H9 (cell line): ENCODE measurements around the gene ADARB2. TPM values are rescaled to one million over a fixed set of nuclear protein-coding genes. Genes with fewer than 3 reads are reported as not detected.

ENCODE experiments used
- DNase-seq: peaks from one replicate; pipeline ENCODE4 v3.0.0-alpha.2; 2017
- H2AFZ ChIP-seq: one replicate; pipeline ENCODE4 v1.6.1; 2013; ENCODE audit warnings: mild to moderate bottlenecking, low read length, control low read depth, moderate library complexity
- H2AK5ac ChIP-seq: 2 replicates; pipeline ENCODE4 v1.6.1; 2013; ENCODE audit warnings: low read length, control low read depth, mixed read lengths; ENCODE audit not compliant: insufficient read length
- H2BK120ac ChIP-seq: one replicate; pipeline ENCODE4 v1.6.1; 2013; ENCODE audit warnings: low read depth, mild to moderate bottlenecking, low read length, control low read depth, inconsistent platforms; ENCODE audit not compliant: poor library complexity, severe bottlenecking
- H2BK12ac ChIP-seq: 2 replicates; pipeline ENCODE4 v1.6.1; 2013; ENCODE audit warnings: low read length, control low read depth, mixed read lengths, low read depth; ENCODE audit not compliant: insufficient read length
- H2BK15ac ChIP-seq: 2 replicates; pipeline ENCODE4 v1.6.1; 2013; ENCODE audit warnings: low read depth, low read length, control low read depth
- H2BK20ac ChIP-seq: one replicate; pipeline ENCODE4 v1.6.1; 2013; ENCODE audit warnings: low read depth, mild to moderate bottlenecking, low read length, control low read depth, inconsistent platforms; ENCODE audit not compliant: poor library complexity, severe bottlenecking
- H2BK5ac ChIP-seq: 2 replicates; pipeline ENCODE4 v1.6.1; 2013; ENCODE audit warnings: low read length, control low read depth, mixed read lengths; ENCODE audit not compliant: insufficient read length
- H3K14ac ChIP-seq: 2 replicates; pipeline ENCODE4 v1.6.1; 2013; ENCODE audit warnings: low read length, control low read depth; ENCODE audit not compliant: insufficient read depth
- H3K18ac ChIP-seq: 2 replicates; pipeline ENCODE4 v1.6.1; 2013; ENCODE audit warnings: low read depth, mild to moderate bottlenecking, mixed read lengths, low read length, control low read depth; ENCODE audit not compliant: insufficient read length
- H3K23ac ChIP-seq: 2 replicates; pipeline ENCODE4 v1.6.1; 2013; ENCODE audit warnings: low read length, control low read depth, mixed read lengths, low read depth; ENCODE audit not compliant: insufficient read length
- H3K23me2 ChIP-seq: 2 replicates; pipeline ENCODE4 v1.6.1; 2013; ENCODE audit warnings: low read depth, mild to moderate bottlenecking, mixed read lengths, low read length, control low read depth; ENCODE audit not compliant: insufficient read length, poor library complexity, severe bottlenecking
- H3K27ac ChIP-seq: 2 replicates; pipeline ENCODE4 v1.5.1; 2013; ENCODE audit warnings: low read length, control low read depth, mixed read lengths, low read depth; ENCODE audit not compliant: insufficient read length
- H3K27me3 ChIP-seq: 2 replicates; pipeline ENCODE4 v1.6.1; 2013; ENCODE audit warnings: low read length, control low read depth, inconsistent platforms; ENCODE audit not compliant: insufficient read depth
- H3K4ac ChIP-seq: 2 replicates; pipeline ENCODE4 v1.6.1; 2013; ENCODE audit warnings: low read depth, mild to moderate bottlenecking, control low read depth, inconsistent platforms, low read length, moderate library complexity
- H3K4me1 ChIP-seq: 2 replicates; pipeline ENCODE4 v1.6.1; 2013; ENCODE audit warnings: low read length, control low read depth, inconsistent platforms; ENCODE audit not compliant: insufficient read depth
- H3K4me2 ChIP-seq: 2 replicates; pipeline ENCODE4 v1.6.1; 2013; ENCODE audit warnings: low read length, control low read depth, mixed read lengths; ENCODE audit not compliant: insufficient read length, insufficient read depth
- H3K56ac ChIP-seq: 2 replicates; pipeline ENCODE4 v1.6.1; 2013; ENCODE audit warnings: low read depth, mild to moderate bottlenecking, mixed read lengths, low read length, control low read depth; ENCODE audit not compliant: insufficient read length
- H3K79me1 ChIP-seq: 2 replicates; pipeline ENCODE4 v1.6.1; 2013; ENCODE audit warnings: low read depth, mild to moderate bottlenecking, moderate library complexity, low read length, control low read depth, inconsistent platforms; ENCODE audit not compliant: insufficient read depth, poor library complexity, severe bottlenecking
- H3K79me2 ChIP-seq: 2 replicates; pipeline ENCODE4 v1.6.1; 2013; ENCODE audit warnings: low read length, control low read depth, inconsistent platforms; ENCODE audit not compliant: insufficient read depth
- H3K9ac ChIP-seq: 2 replicates; pipeline ENCODE4 v1.6.1; 2013; ENCODE audit warnings: low read length, control low read depth, mixed read lengths; ENCODE audit not compliant: insufficient read length; ENCODE audit errors: extremely low read depth
- H3K9me3 ChIP-seq: one replicate; pipeline ENCODE4 v1.6.1; 2013; ENCODE audit warnings: low read depth, low read length, inconsistent platforms; ENCODE audit not compliant: control insufficient read depth
- H3T11ph ChIP-seq: one replicate; pipeline ENCODE4 v1.6.1; 2013; ENCODE audit warnings: mild to moderate bottlenecking, low read length, control low read depth, inconsistent platforms
- H4K20me1 ChIP-seq: one replicate; pipeline ENCODE4 v1.6.1; 2013; ENCODE audit not compliant: control insufficient read depth, insufficient read length, insufficient read depth
- H4K5ac ChIP-seq: 2 replicates; pipeline ENCODE4 v1.6.1; 2013; ENCODE audit warnings: low read depth, mild to moderate bottlenecking, mixed read lengths, low read length, control low read depth; ENCODE audit not compliant: insufficient read length
- H4K8ac ChIP-seq: replicated peaks from 2 replicates; pipeline ENCODE4 v1.6.1; 2013; ENCODE audit warnings: low read length, control low read depth, mixed read lengths, low read depth; ENCODE audit not compliant: insufficient read length
- H4K91ac ChIP-seq: 2 replicates; pipeline ENCODE4 v1.6.1; 2013; ENCODE audit warnings: low read depth, mild to moderate bottlenecking, moderate library complexity, mixed read lengths, low read length, control low read depth; ENCODE audit not compliant: insufficient read length
- H3K27ac Mint-ChIP-seq, 3 experiments: 2 replicates in 2 of 3; 3 replicates in 1 of 3; pipeline ENCODE4 v1.8.0; 2020 to 2021; ENCODE audit warnings: mixed read lengths in 3 of 3, mild to moderate bottlenecking in 1 of 3, moderate library complexity in 1 of 3
- H3K27me3 Mint-ChIP-seq: 2 replicates; pipeline ENCODE4 v1.8.0; 2021; ENCODE audit warnings: low read depth, mild to moderate bottlenecking, moderate library complexity, mixed read lengths
- H3K36me3 Mint-ChIP-seq, 3 experiments: 2 replicates in 2 of 3; 3 replicates in 1 of 3; pipeline ENCODE4 v1.8.0; 2020 to 2021; ENCODE audit warnings: low read depth in 3 of 3, mixed read lengths in 3 of 3; ENCODE audit not compliant: insufficient read depth in 1 of 3
- H3K4me1 Mint-ChIP-seq, 2 experiments: 2 replicates each; pipeline ENCODE4 v1.8.0; 2020; ENCODE audit warnings: mixed read lengths in 2 of 2
- H3K4me3 Mint-ChIP-seq, 2 experiments: 2 replicates in 1 of 2; 3 replicates in 1 of 2; pipeline ENCODE4 v1.8.0; 2020 to 2021; ENCODE audit warnings: mild to moderate bottlenecking in 2 of 2, mixed read lengths in 2 of 2, moderate library complexity in 1 of 2
- H3K9me3 Mint-ChIP-seq, 2 experiments: 2 replicates in 1 of 2; 3 replicates in 1 of 2; pipeline ENCODE4 v1.8.0; 2020; ENCODE audit warnings: mild to moderate bottlenecking in 2 of 2, mixed read lengths in 2 of 2, moderate library complexity in 1 of 2
- WGBS: extraction: QIAGEN DNeasy Blood & Tissue Kit; methylation state at CpG from one replicate; pipeline ENCODE4 v1.1.7; 2013; ENCODE audit warnings: missing lambda C conversion rate, low lambda C conversion rate, mixed read lengths; ENCODE audit not compliant: insufficient read length; ENCODE audit errors: extremely low coverage; 5-methylcytosine and 5-hydroxymethylcytosine counted together
- total RNA-seq: library from RNA; stranded (reverse); gene quantifications from 2 replicates; pipeline ENCODE4 v1.2.1, GENCODE V29; 2021
- TF ChIP-seq, protein P1 (sequence below): fragments of 200-600 bp; sonication (generic); conservative IDR thresholded peaks from 3 replicates; pipeline ENCODE4 v1.8.0; 2021; ENCODE audit warnings: antibody characterized with exemption, mild to moderate bottlenecking

The ADARB2 gene
- total RNA-seq, 1 experiment from 2014 or later: 0.87 TPM

DNA sequence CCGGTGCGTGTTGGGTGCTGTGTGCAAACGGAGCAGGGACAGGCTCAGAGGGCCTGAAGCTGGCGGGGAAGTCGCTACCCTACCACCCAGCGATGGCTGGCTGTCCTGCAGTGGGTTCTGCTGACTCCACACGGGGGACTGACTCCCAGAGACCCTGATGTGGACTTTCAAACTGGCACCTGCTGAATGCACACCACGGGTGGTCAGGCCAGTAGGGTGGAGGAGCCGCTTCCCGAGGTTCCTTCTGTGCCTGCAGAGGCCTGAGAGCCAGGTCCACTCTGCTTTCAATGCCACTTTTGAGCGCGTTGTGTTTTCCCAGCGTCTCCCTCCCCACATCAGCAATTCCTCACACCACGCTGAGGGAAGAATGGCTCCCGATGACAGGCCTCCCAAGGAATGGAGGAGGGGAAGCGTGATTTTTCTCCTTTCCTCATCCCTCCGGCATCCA lies 135.3 kb downstream of the ADARB2 start:
- Histone ChIP-seq H2AK5ac (no peak overlapping the region), H4K20me1 (no peaks in the 10 kb centered on the region), H3K56ac (no peak overlapping the region), H3K27ac (no peak overlapping the region), H3K23me2 (no peaks in the 10 kb centered on the region), H3K4me1 (no peaks in the 10 kb centered on the region), H3K79me1 (no peaks in the 10 kb centered on the region), H4K8ac (no peak overlapping the region), H3K23ac (no peak overlapping the region), H3K18ac (no peak overlapping the region), H2BK5ac (no peak overlapping the region), H2BK20ac (no peak overlapping the region), H3K4me2 (no peak overlapping the region), H3K27me3 (no peaks in the 10 kb centered on the region), H4K91ac (no peak overlapping the region), H2AFZ (no peak overlapping the region), H3T11ph (no peak overlapping the region), H2BK12ac (no peak overlapping the region), H3K14ac (no peak overlapping the region), H4K5ac (no peak overlapping the region), H3K4ac (no peak overlapping the region), H3K9ac (no peak overlapping the region), H2BK15ac (no peak overlapping the region), H3K79me2 (no peaks in the 10 kb centered on the region), H2BK120ac (no peak overlapping the region), H3K9me3 (no peaks in the 10 kb centered on the region)
- Mint-ChIP-seq H3K36me3 (no peaks in the 10 kb centered on the region), H3K4me1 (peaks cover 7 to 8% of the 10 kb centered on the region in 2 experiments), H3K4me3 (no peak overlapping the region), H3K27me3 (no peaks in the 10 kb centered on the region; the same call in 1 of the 2 replicates), H3K27ac (no peak overlapping the region), H3K9me3 (peaks cover 0 to 3% of the 10 kb centered on the region in 2 experiments; a peak in 1 of 5 replicates)
- DNase-seq: no peak
- TF ChIP-seq, protein P1, sequence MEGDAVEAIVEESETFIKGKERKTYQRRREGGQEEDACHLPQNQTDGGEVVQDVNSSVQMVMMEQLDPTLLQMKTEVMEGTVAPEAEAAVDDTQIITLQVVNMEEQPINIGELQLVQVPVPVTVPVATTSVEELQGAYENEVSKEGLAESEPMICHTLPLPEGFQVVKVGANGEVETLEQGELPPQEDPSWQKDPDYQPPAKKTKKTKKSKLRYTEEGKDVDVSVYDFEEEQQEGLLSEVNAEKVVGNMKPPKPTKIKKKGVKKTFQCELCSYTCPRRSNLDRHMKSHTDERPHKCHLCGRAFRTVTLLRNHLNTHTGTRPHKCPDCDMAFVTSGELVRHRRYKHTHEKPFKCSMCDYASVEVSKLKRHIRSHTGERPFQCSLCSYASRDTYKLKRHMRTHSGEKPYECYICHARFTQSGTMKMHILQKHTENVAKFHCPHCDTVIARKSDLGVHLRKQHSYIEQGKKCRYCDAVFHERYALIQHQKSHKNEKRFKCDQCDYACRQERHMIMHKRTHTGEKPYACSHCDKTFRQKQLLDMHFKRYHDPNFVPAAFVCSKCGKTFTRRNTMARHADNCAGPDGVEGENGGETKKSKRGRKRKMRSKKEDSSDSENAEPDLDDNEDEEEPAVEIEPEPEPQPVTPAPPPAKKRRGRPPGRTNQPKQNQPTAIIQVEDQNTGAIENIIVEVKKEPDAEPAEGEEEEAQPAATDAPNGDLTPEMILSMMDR: no peak
- WGBS: no CpG with 5 or more reads among the region's 17 CpGs
